Activated CD4-positive, CD25-positive, alpha-beta regulatory T cell treated with anti-CD3 and anti-CD28 coated beads, Interleukin-2, amount 50 U/mL, for 72 hours (primary cell): Measurements from ENCODE around the gene ATCAY.

Source experiments
- DNase-seq: peaks from one replicate; pipeline ENCODE4 v3.0.0; 2021

ATCAY gene

GRCh38 chr19:3975637-3976087 is 95.2 kb downstream of the ATCAY start:
- DNase-seq = no peak

- DNase-seq = no peak
These were observed 96.2 kb downstream of the ATCAY start for GRCh38 chr19:3976495-3977241.
